Measurements from ENCODE around the gene ZC3HAV1L. TPM values are rescaled to one million over a fixed set of nuclear protein-coding genes. Genes with fewer than 3 reads are reported as not detected.
"Not testable (repeated sequence)": the region's sequence is repeated elsewhere in the genome, so short reads cannot be mapped to it uniquely, and the experiment has no call there.

ZC3HAV1L gene
- total RNA-seq, 3 donors from 2014 or later, result 12.5 to 24.9 (median 19.3) TPM

DNA sequence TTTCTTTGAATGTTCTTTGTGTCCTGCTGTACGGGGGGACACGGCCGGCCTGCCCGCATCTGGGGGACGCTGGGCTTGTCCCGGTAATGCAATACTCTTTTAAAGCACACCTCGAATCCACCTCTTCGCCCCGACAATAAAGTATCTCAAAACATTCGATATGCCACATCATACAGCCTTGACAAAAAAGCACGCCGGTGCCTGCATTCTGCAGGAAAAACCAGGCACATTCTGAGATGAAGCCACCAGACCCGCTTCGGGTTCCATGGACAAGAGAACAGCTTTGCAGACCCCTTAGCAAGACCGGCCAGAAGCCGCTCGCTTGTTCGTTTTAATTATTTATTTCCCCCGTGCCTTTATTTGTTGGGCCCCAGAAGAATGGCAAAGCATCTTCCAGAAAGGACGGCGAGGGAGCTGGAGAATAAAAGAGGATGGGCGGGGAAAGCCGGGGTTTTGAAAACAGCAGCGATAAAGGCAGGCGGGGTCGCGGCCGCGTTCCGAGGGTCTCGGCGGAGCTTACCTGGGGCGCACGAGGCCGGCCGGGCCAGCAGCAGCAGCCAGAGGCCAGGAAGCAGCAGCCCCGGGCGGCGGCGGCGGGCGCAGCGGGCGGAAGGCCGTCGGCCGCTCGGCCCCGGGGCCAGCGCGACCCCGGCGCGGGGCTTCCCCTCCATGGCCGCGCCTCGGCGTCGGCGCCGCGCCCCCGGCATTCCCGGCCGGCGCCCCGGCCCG lies 55.1 kb downstream of the ZC3HAV1L start:
- Histone ChIP-seq H3K27ac (peak overlapping the region in 1 of 2 donors; percentile 86), H3K4me3 (peak overlapping the region; percentile 48 to 94 (median 72)), H3K4me1 (no peaks in the 10 kb centered on the region), H3K27me3 (no peaks in the 10 kb centered on the region), H3K36me3 (no peaks in the 10 kb centered on the region), H3K9me3 (no peaks in the 10 kb centered on the region)
- no peak for DNase-seq (ENCODE audit: low spot score in 2 of 2)
- intact Hi-C loops (cut with DNase I; ENCODE audit: low total_unique reads), result no loop called here
- TF ChIP-seq POLR2AphosphoS5 (IDR thresholded peaks at IDR 0.05), result no peak

DNA sequence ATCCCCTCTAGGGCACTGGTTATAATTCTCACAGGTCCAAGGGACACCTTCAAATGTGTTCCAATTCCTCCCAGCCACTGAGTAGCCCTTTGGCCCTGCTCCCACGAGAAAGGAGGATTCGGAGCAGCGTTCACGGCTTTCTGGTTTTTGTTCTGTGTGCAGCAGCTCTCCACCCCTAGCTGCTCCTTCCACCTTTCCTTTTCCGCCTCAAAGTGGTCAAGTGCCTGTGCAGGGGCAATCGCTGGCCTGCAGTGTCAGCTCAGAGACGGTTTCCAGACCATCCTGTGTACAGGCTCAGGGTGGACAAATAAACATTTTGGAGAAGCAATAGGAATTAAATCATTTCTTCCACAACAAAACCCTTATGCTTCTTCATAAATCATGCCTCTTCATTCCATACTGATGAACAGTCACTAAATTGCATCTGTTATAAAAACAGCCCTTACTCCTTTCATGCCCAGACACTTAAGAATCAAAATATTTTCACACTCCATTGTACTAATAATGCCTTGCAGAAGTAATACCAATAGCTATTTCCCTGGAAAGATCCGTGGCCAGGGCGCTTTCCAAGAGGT lies 55.8 kb downstream of the ZC3HAV1L start:
- TF ChIP-seq, protein P1, sequence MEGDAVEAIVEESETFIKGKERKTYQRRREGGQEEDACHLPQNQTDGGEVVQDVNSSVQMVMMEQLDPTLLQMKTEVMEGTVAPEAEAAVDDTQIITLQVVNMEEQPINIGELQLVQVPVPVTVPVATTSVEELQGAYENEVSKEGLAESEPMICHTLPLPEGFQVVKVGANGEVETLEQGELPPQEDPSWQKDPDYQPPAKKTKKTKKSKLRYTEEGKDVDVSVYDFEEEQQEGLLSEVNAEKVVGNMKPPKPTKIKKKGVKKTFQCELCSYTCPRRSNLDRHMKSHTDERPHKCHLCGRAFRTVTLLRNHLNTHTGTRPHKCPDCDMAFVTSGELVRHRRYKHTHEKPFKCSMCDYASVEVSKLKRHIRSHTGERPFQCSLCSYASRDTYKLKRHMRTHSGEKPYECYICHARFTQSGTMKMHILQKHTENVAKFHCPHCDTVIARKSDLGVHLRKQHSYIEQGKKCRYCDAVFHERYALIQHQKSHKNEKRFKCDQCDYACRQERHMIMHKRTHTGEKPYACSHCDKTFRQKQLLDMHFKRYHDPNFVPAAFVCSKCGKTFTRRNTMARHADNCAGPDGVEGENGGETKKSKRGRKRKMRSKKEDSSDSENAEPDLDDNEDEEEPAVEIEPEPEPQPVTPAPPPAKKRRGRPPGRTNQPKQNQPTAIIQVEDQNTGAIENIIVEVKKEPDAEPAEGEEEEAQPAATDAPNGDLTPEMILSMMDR (IDR thresholded peaks at IDR 0.05), result no peak
- no peak for TF ChIP-seq POLR2AphosphoS5 (IDR thresholded peaks at IDR 0.05)
- TF ChIP-seq POLR2A (IDR thresholded peaks at IDR 0.05), result no peak
- no peaks in the 10 kb centered on the region for H3K4me1 ChIP-seq
- no peak overlapping the region for H3K27ac ChIP-seq
- intact Hi-C loops (cut with DNase I; ENCODE audit: low total_unique reads), result no loop called here
- DNase-seq (ENCODE audit: low spot score in 2 of 2), result no peak
- H3K4me3 ChIP-seq, result peak overlapping the region; percentile 48 to 94 (median 72)
- H3K36me3 ChIP-seq, result no peaks in the 10 kb centered on the region
- no peaks in the 10 kb centered on the region for H3K9me3 ChIP-seq
- no peaks in the 10 kb centered on the region for H3K27me3 ChIP-seq

DNA sequence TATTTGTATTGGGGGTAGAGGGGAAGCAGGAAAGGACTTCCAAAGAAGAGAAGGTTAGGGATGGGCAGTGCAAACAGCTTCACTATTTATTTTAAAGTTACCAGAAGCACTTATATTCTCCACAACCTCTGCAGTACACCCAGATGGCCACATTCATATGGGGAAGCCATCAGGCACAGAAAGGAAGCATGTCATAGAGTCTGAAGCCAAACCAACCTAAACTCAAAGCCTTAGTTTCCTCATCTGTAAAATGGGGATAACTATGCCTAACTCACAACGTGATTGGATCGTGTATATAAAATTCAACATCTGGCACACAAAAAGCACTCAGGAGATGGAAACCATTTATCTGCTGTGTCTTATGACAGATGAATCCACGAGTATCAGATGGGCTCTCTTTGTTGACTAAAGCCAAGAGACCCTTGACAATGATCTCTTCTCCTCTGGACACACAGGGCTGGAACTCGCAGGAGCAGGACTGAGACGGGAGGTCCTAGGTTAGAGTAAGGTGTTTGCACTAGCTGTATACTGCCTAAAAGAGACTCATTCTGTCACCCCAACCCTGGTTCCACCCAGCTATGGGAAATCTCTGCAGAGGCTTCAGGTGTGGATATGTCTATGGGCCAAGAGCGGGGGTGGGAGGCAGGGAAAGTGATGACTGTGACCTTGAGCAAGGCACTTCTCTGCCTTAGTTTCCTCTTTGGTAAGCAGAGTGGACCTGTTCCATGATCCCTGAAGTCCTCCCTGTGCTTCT lies 56.4 kb downstream of the ZC3HAV1L start:
- Histone ChIP-seq H3K36me3 (no peaks in the 10 kb centered on the region), H3K9me3 (no peaks in the 10 kb centered on the region), H3K4me1 (no peaks in the 10 kb centered on the region), H3K27me3 (no peaks in the 10 kb centered on the region), H3K4me3 (peak overlapping the region in 1 of 3 donors; percentile 94), H3K27ac (no peak overlapping the region)
- TF ChIP-seq POLR2AphosphoS5 (IDR thresholded peaks at IDR 0.05), result no peak
- TF ChIP-seq POLR2A (IDR thresholded peaks at IDR 0.05), result no peak
- TF ChIP-seq, protein P1 (IDR thresholded peaks at IDR 0.05), result no peak
- DNase-seq (ENCODE audit: low spot score in 2 of 2), result no peak
- intact Hi-C loops (cut with DNase I; ENCODE audit: low total_unique reads), result no loop called here

DNA sequence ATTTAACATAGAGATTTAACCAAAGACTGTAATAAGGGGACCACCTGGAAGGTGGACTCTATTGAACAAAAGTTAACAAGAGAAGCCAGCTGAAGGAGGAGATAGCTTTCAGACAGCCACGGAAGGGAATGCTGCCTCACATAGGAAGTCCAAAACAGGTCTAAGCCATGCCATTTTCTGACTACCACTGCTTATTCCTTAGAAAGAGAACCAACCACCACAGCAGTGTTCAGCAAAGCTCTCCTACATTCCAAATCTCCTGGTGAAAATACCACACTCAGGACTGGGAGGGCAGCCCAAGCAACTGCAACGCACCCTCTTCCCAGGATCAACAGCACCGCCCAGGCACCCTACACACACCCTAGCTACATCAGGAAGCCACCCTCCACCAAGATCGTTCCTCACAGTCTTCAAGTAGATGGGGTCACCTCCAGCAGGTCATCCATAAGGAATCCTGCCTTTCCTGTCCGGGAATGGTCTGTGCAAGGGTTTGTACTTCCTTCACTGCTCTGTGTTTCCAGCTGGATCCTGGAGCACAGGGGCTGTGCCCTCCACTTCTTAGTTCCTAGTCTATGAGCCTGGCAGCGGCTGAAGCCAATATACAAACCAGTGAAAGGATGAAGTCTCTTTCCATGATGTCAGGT lies 57.2 kb downstream of the ZC3HAV1L start:
- no peaks in the 10 kb centered on the region for H3K36me3 ChIP-seq
- intact Hi-C loops (cut with DNase I; ENCODE audit: low total_unique reads), result no loop called here
- no peak for DNase-seq (ENCODE audit: low spot score in 2 of 2)
- TF ChIP-seq, protein P1 (IDR thresholded peaks at IDR 0.05), result no peak
- TF ChIP-seq POLR2AphosphoS5 (IDR thresholded peaks at IDR 0.05) (no peak), POLR2A (IDR thresholded peaks at IDR 0.05) (no peak)
- H3K9me3 ChIP-seq, result no peaks in the 10 kb centered on the region
- no peaks in the 10 kb centered on the region for H3K4me1 ChIP-seq
- H3K27me3 ChIP-seq, result no peaks in the 10 kb centered on the region
- no peak overlapping the region for H3K4me3 ChIP-seq
- no peak overlapping the region for H3K27ac ChIP-seq

DNA sequence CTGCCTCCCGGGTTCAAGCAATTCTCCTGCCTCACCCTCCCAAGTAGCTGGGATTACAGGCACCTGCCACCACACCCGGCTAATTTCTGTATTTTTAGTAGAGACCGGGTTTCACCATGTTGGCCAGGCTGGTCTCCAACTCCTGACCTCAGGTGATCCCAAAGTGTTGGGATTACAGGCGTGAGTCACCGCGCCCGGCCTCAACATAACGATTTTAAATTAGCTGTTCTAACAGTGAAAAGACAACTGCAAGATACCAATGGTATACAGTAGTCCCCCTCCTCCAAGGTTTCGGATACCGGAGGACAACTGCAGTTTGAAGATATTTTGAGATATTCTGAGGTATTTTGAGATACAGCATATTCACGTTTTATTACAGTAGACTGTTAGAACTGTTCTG lies 59.7 kb downstream of the ZC3HAV1L start:
- H3K9me3 ChIP-seq; H3K36me3 ChIP-seq; H3K4me1 ChIP-seq; H3K27me3 ChIP-seq; DNase-seq (ENCODE audit: low spot score in 2 of 2); H3K27ac ChIP-seq; intact Hi-C loops (cut with DNase I; ENCODE audit: low total_unique reads); H3K4me3 ChIP-seq: not testable (repeated sequence)

Other genes with a start within 250 kb of the ZC3HAV1L start
- 1 to 10 TPM in 1 of 3 donors, under 1 TPM in 1, not detected in 1; 0.88 to 2.3 TPM for gene TMEM213, start 238.0 kb downstream of the ZC3HAV1L start, total RNA-seq
- gene ATP6V0A4, start 237.8 kb downstream of the ZC3HAV1L start, total RNA-seq, result 1 to 10 TPM in 2 of 3 donors, not detected in 1; 2.6 to 4.7 TPM
- 1 to 10 TPM; 1.8 to 3.9 (median 2.8) TPM for gene KIAA1549, start 54.7 kb downstream of the ZC3HAV1L start, total RNA-seq
- 10 to 100 TPM; 22.1 to 41.3 (median 37.7) TPM for gene ZC3HAV1, start 73.7 kb upstream of the ZC3HAV1L start, total RNA-seq
- 10 to 100 TPM; 12.8 to 26.8 (median 20.0) TPM for gene UBN2, start 195.2 kb upstream of the ZC3HAV1L start, total RNA-seq

All from breast epithelium (tissue), 4 donors.